Neuronal stem cell (in vitro differentiated cells): ENCODE measurements around the gene ZNF142.
A peak's percentile ranks its signal among the peaks of the same experiment; 100 is the strongest.

Experiments
- DNase-seq: peaks from one replicate; pipeline ENCODE4 v3.0.0-alpha.2; 2013; ENCODE audit warnings: low spot score
- H2AFZ ChIP-seq: one replicate; pipeline ENCODE4 v1.6.1; 2013; ENCODE audit warnings: mild to moderate bottlenecking, low read length, inconsistent platforms
- H2AK5ac ChIP-seq: 2 replicates; pipeline ENCODE4 v1.6.1; 2013; ENCODE audit warnings: low read depth, mild to moderate bottlenecking, inconsistent platforms, low read length, moderate library complexity, mixed read lengths
- H2BK120ac ChIP-seq: 2 replicates; pipeline ENCODE4 v1.6.1; 2013; ENCODE audit warnings: low read depth, mild to moderate bottlenecking, inconsistent platforms, low read length, moderate library complexity, mixed read lengths
- H2BK12ac ChIP-seq: one replicate; pipeline ENCODE4 v1.6.1; 2013; ENCODE audit warnings: low read length, inconsistent platforms
- H2BK15ac ChIP-seq: 2 replicates; pipeline ENCODE4 v1.6.1; 2013; ENCODE audit warnings: mild to moderate bottlenecking, low read length, inconsistent platforms, mixed read lengths
- H2BK5ac ChIP-seq: one replicate; pipeline ENCODE4 v1.6.1; 2013; ENCODE audit warnings: inconsistent platforms, mild to moderate bottlenecking, low read length, moderate library complexity
- H3K14ac ChIP-seq: one replicate; pipeline ENCODE4 v1.6.1; 2013; ENCODE audit warnings: low read length, inconsistent platforms
- H3K18ac ChIP-seq: 2 replicates; pipeline ENCODE4 v1.6.1; 2013; ENCODE audit warnings: low read length, inconsistent platforms
- H3K23ac ChIP-seq: 2 replicates; pipeline ENCODE4 v1.6.1; 2013; ENCODE audit warnings: low read depth, mild to moderate bottlenecking, mixed read lengths, low read length, inconsistent platforms; ENCODE audit not compliant: poor library complexity
- H3K27ac ChIP-seq: replicated peaks from 3 replicates; pipeline ENCODE4 v1.5.1; 2013; ENCODE audit warnings: low read length, inconsistent platforms
- H3K27me3 ChIP-seq, 3 experiments: 2 replicates each; pipeline ENCODE4 v1.6.1; 2013; ENCODE audit warnings: low read length in 3 of 3, mild to moderate bottlenecking in 2 of 3, inconsistent platforms in 1 of 3, low read depth in 1 of 3, mixed read lengths in 1 of 3, moderate library complexity in 1 of 3; ENCODE audit not compliant: control insufficient read depth in 3 of 3, insufficient read depth in 3 of 3
- H3K36me3 ChIP-seq, 2 donors: replicated peaks in 1 of 2; 2 replicates each; pipeline ENCODE4 v1.6.1; 2013; ENCODE audit warnings: low read length in 2 of 2; ENCODE audit not compliant: control insufficient read depth in 2 of 2, insufficient read depth in 2 of 2
- H3K4ac ChIP-seq: 2 replicates; pipeline ENCODE4 v1.6.1; 2013; ENCODE audit warnings: inconsistent platforms, mild to moderate bottlenecking, low read length, moderate library complexity
- H3K4me1 ChIP-seq, 2 donors: 1 replicate in 1 of 2; 2 replicates in 1 of 2; pipeline ENCODE4 v1.6.1; 2013; ENCODE audit warnings: low read length in 2 of 2, low read depth in 1 of 2; ENCODE audit not compliant: control insufficient read depth in 2 of 2, insufficient read depth in 1 of 2
- H3K4me2 ChIP-seq: one replicate; pipeline ENCODE4 v1.6.1; 2013; ENCODE audit warnings: mild to moderate bottlenecking, low read length, inconsistent platforms; ENCODE audit not compliant: insufficient read depth, poor library complexity, severe bottlenecking
- H3K4me3 ChIP-seq, 2 donors: 2 replicates each; pipeline ENCODE4 v1.5.1; 2013; ENCODE audit warnings: low read length in 2 of 2, mild to moderate bottlenecking in 2 of 2, inconsistent platforms in 1 of 2, moderate library complexity in 1 of 2
- H3K79me1 ChIP-seq: one replicate; pipeline ENCODE4 v1.6.1; 2013; ENCODE audit warnings: low read depth, mild to moderate bottlenecking, inconsistent platforms, low read length, moderate library complexity
- H3K9ac ChIP-seq: one replicate; pipeline ENCODE4 v1.6.1; 2013; ENCODE audit warnings: mild to moderate bottlenecking, low read depth, low read length, inconsistent platforms; ENCODE audit not compliant: poor library complexity
- H3K9me3 ChIP-seq, 2 donors: replicated peaks in 1 of 2; 2 replicates each; pipeline versions ENCODE3 to v1.6.1; 2013; ENCODE audit warnings: low read length in 2 of 2, mild to moderate bottlenecking in 2 of 2, inconsistent platforms in 1 of 2, low read depth in 1 of 2, mixed read lengths in 1 of 2, moderate library complexity in 1 of 2; ENCODE audit not compliant: control insufficient read depth in 2 of 2, insufficient read depth in 1 of 2
- H4K8ac ChIP-seq: one replicate; pipeline ENCODE4 v1.6.1; 2013; ENCODE audit warnings: low read depth, mild to moderate bottlenecking, inconsistent platforms, low read length, moderate library complexity
- H4K91ac ChIP-seq: one replicate; pipeline ENCODE4 v1.6.1; 2013; ENCODE audit warnings: low read length, low read depth, mild to moderate bottlenecking, inconsistent platforms; ENCODE audit not compliant: poor library complexity
- WGBS, 2 donors: extraction: QIAGEN DNeasy Blood & Tissue Kit; methylation state at CpG; one replicate each; pipeline ENCODE4 v1.1.7; 2013; ENCODE audit warnings: missing lambda C conversion rate in 2 of 2, mixed read lengths in 1 of 2; ENCODE audit not compliant: insufficient read length in 2 of 2, insufficient replicate concordance in 1 of 2; ENCODE audit errors: extremely low coverage in 2 of 2; 5-methylcytosine and 5-hydroxymethylcytosine counted together

ZNF142 gene

GRCh38 chr2:218643751-218644310 is 15.6 kb downstream of the ZNF142 start:
- Histone ChIP-seq H3K9ac (no peak overlapping the region), H3K9me3 (no peaks in the 10 kb centered on the region), H3K27ac (no peak overlapping the region), H2BK120ac (no peak overlapping the region), H3K4me2 (no peak overlapping the region), H2AFZ (no peak overlapping the region), H2BK15ac (no peak overlapping the region), H3K79me1 (peaks cover 5% of the 10 kb centered on the region), H2BK5ac (no peak overlapping the region), H2BK12ac (no peak overlapping the region), H3K23ac (no peak overlapping the region), H4K91ac (no peak overlapping the region), H3K27me3 (no peaks in the 10 kb centered on the region), H3K4ac (no peak overlapping the region), H2AK5ac (no peak overlapping the region), H3K4me1 (no peaks in the 10 kb centered on the region), H3K36me3 (peaks cover 65 to 94% of the 10 kb centered on the region in 2 donors), H4K8ac (no peak overlapping the region), H3K4me3 (no peak overlapping the region), H3K14ac (no peak overlapping the region), H3K18ac (no peak overlapping the region)
- no peak for DNase-seq
- WGBS, 2 donors, result no CpG with 5 or more reads among the region's 10 CpGs

GRCh38 chr2:218642786-218643185 is 16.6 kb downstream of the ZNF142 start:
- H3K27me3 ChIP-seq, result no peaks in the 10 kb centered on the region
- no peak overlapping the region for H3K23ac ChIP-seq
- H3K18ac ChIP-seq, result no peak overlapping the region
- H4K8ac ChIP-seq, result no peak overlapping the region
- H3K9ac ChIP-seq, result no peak overlapping the region
- no peak overlapping the region for H2AFZ ChIP-seq
- no peaks in the 10 kb centered on the region for H3K4me1 ChIP-seq
- no peak overlapping the region for H4K91ac ChIP-seq
- H3K4ac ChIP-seq, result no peak overlapping the region
- H3K14ac ChIP-seq, result no peak overlapping the region
- H3K4me3 ChIP-seq, result no peak overlapping the region
- WGBS, 2 donors, result no CpG with 5 or more reads among the region's 17 CpGs
- H3K36me3 ChIP-seq, result peaks cover 66 to 94% of the 10 kb centered on the region in 2 donors
- no peak overlapping the region for H2BK12ac ChIP-seq
- no peak overlapping the region for H2AK5ac ChIP-seq
- H2BK15ac ChIP-seq, result no peak overlapping the region
- H2BK120ac ChIP-seq, result no peak overlapping the region
- no peak overlapping the region for H3K4me2 ChIP-seq
- H3K79me1 ChIP-seq, result peaks cover 5% of the 10 kb centered on the region
- H3K9me3 ChIP-seq, result no peaks in the 10 kb centered on the region
- H2BK5ac ChIP-seq, result no peak overlapping the region
- DNase-seq, result no peak
- H3K27ac ChIP-seq, result no peak overlapping the region

GRCh38 chr2:218642121-218642656 is 17.2 kb downstream of the ZNF142 start:
- Histone ChIP-seq H4K91ac (no peak overlapping the region), H3K23ac (no peak overlapping the region), H2BK12ac (no peak overlapping the region), H3K79me1 (peaks cover 5% of the 10 kb centered on the region), H3K36me3 (peaks cover 65 to 94% of the 10 kb centered on the region in 2 donors), H3K9me3 (no peaks in the 10 kb centered on the region), H3K18ac (no peak overlapping the region), H3K4me2 (no peak overlapping the region), H2AFZ (no peak overlapping the region), H2BK120ac (no peak overlapping the region), H3K27me3 (no peaks in the 10 kb centered on the region), H3K14ac (peak overlapping the region; percentile 17), H3K4me1 (no peaks in the 10 kb centered on the region), H3K4ac (no peak overlapping the region), H2BK5ac (no peak overlapping the region), H2BK15ac (no peak overlapping the region), H3K4me3 (no peak overlapping the region), H3K9ac (no peak overlapping the region), H3K27ac (no peak overlapping the region), H4K8ac (no peak overlapping the region), H2AK5ac (no peak overlapping the region)
- WGBS, 2 donors, result no CpG with 5 or more reads among the region's 18 CpGs
- no peak for DNase-seq

- Histone ChIP-seq H3K4ac (no peak overlapping the region), H3K4me1 (no peaks in the 10 kb centered on the region), H2BK120ac (no peak overlapping the region), H3K9me3 (no peaks in the 10 kb centered on the region), H2BK12ac (no peak overlapping the region), H3K14ac (peak overlapping the region; percentile 75), H3K23ac (peak overlapping the region; percentile 11), H3K9ac (no peak overlapping the region), H2BK15ac (no peak overlapping the region), H3K36me3 (peaks cover 62 to 94% of the 10 kb centered on the region in 2 donors), H3K27me3 (no peaks in the 10 kb centered on the region), H3K4me2 (no peak overlapping the region), H2AK5ac (no peak overlapping the region), H4K8ac (no peak overlapping the region), H2AFZ (no peak overlapping the region), H3K27ac (no peak overlapping the region), H2BK5ac (no peak overlapping the region), H3K18ac (no peak overlapping the region), H3K79me1 (peaks cover 2% of the 10 kb centered on the region), H3K4me3 (peak overlapping the region in 1 of 2 donors; percentile 43), H4K91ac (no peak overlapping the region)
- no peak for DNase-seq
- WGBS, 2 donors, result no CpG with 5 or more reads among the region's 18 CpGs
These were observed 21.1 kb downstream of the ZNF142 start for GRCh38 chr2:218638372-218638771.
